ENCODE measurements around the gene CANX.
A peak's percentile ranks its signal among the peaks of the same experiment; 100 is the strongest.

The CANX gene

DNA sequence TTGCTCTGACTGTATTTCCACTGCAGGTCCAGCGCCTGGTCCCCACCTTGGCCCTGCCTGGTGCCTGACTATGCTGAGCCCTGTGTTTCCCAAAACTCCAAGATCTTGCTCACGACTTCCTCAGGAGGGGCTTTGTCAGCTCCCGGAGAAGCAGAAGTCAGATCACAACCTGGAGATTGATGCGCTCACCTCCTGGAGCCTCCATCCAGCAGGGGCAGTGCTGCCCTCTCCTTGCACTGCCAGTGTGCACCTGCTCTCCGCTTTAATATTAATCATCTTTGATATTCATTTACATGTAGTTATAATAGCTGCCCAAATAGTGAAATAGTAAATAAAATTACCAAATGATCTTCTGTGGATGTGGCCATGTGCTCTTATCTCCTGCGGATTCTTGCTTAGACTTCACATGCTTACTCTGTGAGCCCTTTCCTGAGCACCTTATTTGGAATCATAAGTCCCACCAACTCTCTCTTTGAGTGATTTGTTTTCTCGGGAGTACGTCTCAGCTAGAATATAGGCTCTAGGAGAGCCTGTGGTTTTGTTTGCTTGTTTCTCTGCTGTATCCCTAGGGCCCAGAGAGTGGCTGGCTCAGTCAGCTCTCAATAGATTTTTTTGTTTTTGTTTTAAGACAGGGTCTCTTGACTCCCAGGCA is 51.2 kb downstream of the CANX start:
- DNase-seq (ENCODE audit: low read depth in 1 of 2, low spot score in 1 of 2): no peak

GRCh38 chr5:179753971-179754370 is 55.2 kb downstream of the CANX start:
- no peak for DNase-seq (ENCODE audit: low read depth in 1 of 2, low spot score in 1 of 2)

- DNase-seq (ENCODE audit: low read depth in 1 of 2, low spot score in 1 of 2): no peak
These were observed 56.3 kb downstream of the CANX start for GRCh38 chr5:179755022-179755421.

- no peak for DNase-seq (ENCODE audit: low read depth in 1 of 2, low spot score in 1 of 2)
These were observed 60.2 kb downstream of the CANX start for GRCh38 chr5:179758955-179759354.

- DNase-seq (ENCODE audit: low read depth in 1 of 2, low spot score in 1 of 2): peak in 1 of 2 donors; percentile 23
These were observed 61.1 kb downstream of the CANX start for GRCh38 chr5:179759581-179760551.

DNA sequence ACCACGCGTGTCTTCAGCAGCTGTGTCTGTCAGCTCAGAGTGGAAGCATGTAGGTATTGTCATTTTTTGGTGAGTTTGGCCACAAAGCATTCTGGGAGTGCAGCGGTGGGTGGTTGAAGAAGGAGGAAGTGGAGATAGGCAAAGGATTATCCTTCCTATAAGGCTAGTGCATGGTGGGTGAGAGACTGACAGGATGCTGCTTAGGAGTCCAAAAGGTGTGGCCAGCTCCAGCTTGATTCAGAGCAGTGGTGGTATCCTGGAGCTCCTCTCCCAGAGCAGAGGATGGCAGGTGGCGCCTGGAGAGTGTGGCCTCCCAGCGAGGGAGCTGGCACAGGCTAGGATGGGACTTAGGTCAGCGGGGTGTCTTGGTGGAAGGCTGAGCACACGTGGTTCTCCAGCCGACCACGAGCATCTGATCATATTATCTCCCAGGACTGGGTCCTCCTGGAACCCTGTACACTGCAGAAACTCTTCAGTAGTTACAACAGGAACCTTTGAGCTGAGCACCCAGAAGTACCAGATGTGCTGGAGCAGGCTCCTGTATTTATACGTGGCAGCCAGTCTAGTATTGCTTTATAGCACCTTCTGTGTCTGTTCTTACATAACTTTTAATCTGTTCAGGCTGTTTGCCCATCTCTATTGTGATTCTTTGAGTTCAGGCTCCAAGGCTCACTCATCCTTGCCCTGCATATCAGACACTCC is 63.5 kb downstream of the CANX start:
- no peak for DNase-seq (ENCODE audit: low read depth in 1 of 2, low spot score in 1 of 2)

GRCh38 chr5:179762781-179763176 is 64.0 kb downstream of the CANX start:
- no peak for DNase-seq (ENCODE audit: low read depth in 1 of 2, low spot score in 1 of 2)

GRCh38 chr5:179763215-179763945 is 64.6 kb downstream of the CANX start:
- peak in 1 of 2 donors; percentile 39 for DNase-seq (ENCODE audit: low read depth in 1 of 2, low spot score in 1 of 2)

GRCh38 chr5:179764056-179764455 is 65.3 kb downstream of the CANX start:
- no peak for DNase-seq (ENCODE audit: low read depth in 1 of 2, low spot score in 1 of 2)

GRCh38 chr5:179765400-179765799 is 66.6 kb downstream of the CANX start:
- DNase-seq (ENCODE audit: low read depth in 1 of 2, low spot score in 1 of 2): no peak

DNA sequence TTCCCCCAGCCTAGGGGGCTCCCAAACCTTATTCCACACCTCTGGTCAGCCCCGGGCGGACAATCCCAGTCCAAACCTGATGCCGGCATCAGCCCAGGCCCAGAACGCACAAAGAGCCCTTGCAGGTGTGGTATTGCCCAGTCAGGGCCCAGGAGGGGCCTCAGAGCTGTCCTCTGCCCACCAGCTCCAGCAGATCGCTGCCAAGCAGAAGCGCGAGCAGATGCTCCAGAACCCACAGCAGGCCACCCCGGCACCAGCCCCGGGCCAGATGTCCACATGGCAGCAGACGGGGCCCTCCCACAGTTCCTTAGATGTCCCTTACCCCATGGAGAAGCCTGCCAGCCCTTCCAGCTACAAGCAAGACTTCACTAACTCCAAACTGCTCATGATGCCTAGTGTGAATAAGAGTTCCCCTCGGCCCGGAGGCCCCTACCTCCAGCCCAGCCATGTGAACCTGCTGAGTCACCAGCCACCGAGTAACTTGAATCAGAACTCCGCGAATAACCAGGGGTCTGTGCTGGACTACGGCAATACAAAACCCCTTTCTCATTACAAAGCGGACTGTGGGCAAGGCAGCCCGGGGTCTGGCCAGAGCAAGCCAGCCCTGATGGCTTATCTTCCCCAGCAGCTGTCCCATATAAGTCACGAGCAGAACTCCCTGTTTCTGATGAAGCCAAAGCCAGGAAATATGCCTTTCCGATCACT is 67.4 kb downstream of the CANX start:
- no peak for DNase-seq (ENCODE audit: low read depth in 1 of 2, low spot score in 1 of 2)

DNA sequence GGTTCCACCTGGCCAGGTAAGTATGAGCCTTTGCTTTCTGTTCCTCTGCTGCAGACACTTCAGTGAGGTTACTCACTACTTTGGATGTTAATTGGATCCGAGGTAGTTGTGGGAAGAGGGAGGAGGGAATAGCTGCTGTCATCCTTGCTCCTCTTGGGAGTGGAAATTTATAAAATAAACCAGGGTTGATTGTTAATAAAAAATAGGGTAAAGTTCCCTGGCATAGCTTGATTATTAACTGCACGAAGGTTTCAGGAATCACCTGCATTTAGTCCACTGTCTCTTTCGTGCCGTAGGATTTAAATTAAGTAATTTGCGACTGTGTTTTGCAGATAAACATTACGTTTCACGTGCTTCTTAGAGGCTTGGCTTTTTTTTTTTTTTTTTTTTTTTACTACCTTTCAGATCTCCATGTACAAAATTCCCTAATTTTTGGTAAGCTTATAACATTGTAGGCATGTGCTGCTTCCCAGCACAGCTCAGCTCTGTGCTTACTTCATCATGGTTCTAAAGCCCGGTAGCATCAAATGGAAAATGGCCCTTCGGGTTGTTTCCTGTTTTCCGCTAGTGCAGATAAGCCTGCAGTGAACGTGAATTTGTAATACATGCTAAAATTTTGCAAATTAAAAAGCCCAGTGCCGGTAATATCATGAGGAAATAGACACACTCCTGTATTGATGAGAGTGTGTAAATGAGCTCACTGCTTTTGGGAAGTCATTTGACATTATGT is 68.1 kb downstream of the CANX start:
- no peak for DNase-seq (ENCODE audit: low read depth in 1 of 2, low spot score in 1 of 2)

DNA sequence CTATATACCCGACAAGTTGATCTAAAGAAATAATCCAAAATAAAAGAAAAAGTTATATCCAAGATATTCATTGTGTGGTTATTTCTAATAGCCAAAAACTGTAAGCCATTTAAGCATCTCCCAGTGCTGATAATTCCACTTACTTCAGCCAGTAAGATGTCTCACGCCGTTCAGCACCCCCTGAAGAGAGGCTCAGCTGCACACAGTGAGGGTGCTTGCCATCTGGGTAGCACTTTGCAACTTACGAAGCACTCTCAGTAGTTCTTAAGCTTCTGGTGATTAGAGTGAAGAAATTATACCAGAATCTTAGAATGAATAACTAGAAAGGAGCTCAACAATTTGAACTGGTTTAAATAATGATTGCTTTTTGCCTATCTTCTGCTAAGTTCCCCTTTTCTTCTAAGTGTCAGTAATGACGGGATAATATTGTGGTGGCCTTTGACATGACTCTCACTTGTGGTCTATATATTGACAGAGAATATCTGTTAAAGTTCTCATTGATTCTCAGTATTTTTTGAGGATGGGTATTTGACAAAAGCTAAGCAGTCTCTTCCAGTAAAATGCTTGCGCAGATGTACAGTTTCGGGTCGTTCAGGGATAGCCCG is 68.8 kb downstream of the CANX start:
- DNase-seq (ENCODE audit: low read depth in 1 of 2, low spot score in 1 of 2): no peak

GRCh38 chr5:179768326-179769085 is 69.7 kb downstream of the CANX start:
- no peak for DNase-seq (ENCODE audit: low read depth in 1 of 2, low spot score in 1 of 2)

DNA sequence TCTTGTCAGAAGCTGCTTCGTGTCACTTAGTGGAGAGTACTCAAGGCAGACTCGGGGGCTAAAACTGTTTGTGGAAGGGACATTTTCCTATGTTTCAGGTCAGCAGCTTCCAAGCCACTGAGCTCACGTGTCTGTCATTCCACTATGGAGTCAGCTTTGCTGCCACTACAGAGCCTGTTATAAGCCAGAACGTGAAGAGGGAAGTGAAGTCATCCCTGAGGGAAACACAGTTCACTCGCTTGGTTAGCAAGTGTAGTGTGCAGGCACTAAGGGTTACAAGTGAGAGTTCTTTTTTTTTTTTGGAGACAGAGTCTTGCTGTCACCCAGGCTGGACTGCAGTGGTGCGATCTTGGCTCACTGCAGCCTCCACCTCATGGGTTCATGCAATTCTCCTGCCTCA is 70.5 kb downstream of the CANX start:
- DNase-seq (ENCODE audit: low read depth in 1 of 2, low spot score in 1 of 2): no peak

DNA sequence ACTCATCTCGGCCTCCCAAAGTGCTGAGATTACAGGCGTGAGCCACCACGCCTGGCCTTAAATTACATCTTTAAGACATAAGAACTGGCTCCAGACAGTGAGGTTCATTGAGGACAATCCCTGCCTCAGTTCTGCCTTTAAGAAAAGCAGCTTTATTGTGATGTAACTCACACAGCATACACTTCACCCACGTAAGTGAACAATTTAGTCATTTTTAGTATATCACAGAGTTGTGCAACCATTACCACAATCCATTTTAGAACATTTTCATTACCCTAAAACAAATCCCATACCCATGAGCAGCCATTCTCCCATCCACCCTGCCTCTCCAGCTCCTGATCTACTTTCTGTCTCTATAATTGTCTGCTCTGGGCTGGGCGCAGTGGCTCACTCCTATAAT is 71.0 kb downstream of the CANX start:
- no peak for DNase-seq (ENCODE audit: low read depth in 1 of 2, low spot score in 1 of 2)

- DNase-seq (ENCODE audit: low read depth in 1 of 2, low spot score in 1 of 2): no peak
These were observed 72.6 kb downstream of the CANX start for GRCh38 chr5:179771311-179771895.

- no peak for DNase-seq (ENCODE audit: low read depth in 1 of 2, low spot score in 1 of 2)
These were observed 73.6 kb downstream of the CANX start for GRCh38 chr5:179772351-179772750.

Measured in activated CD4-positive, alpha-beta T cell treated with anti-CD3 and anti-CD28 coated beads, Interleukin-2, amount 50 U/mL, for 24 hours (primary cell).